ENCODE measurements around the gene ATOH1.

DNA sequence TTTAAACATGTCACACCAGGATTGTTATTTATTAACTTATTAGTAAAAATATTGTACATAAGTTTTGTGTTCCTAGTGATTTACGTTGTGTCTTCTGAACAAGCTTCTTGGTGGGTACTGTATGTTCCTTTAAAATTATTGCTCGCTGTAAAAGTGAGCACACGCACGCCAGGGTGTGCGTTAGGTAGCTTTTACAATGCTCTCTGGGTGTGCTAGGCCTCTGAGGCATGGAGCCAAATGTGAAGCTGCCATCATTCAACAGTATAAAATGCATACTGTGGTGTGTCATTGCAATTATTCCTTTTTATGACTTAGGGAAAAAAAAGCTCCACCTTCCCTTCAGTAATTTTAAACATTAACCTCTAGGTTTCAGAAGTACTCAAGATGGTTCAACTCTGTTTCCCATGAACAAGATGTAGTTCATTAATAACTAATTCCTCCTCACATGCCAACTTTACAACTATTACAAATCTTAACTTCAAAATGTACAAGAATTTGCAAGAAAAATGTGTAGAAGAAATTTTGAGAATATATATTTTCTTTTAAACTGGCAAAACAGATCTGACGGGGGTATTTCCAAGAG lies 42.4 kb downstream of the ATOH1 start:
- TF ChIP-seq, protein P1, sequence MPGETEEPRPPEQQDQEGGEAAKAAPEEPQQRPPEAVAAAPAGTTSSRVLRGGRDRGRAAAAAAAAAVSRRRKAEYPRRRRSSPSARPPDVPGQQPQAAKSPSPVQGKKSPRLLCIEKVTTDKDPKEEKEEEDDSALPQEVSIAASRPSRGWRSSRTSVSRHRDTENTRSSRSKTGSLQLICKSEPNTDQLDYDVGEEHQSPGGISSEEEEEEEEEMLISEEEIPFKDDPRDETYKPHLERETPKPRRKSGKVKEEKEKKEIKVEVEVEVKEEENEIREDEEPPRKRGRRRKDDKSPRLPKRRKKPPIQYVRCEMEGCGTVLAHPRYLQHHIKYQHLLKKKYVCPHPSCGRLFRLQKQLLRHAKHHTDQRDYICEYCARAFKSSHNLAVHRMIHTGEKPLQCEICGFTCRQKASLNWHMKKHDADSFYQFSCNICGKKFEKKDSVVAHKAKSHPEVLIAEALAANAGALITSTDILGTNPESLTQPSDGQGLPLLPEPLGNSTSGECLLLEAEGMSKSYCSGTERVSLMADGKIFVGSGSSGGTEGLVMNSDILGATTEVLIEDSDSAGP (CRISPR knock-in tag; IDR thresholded peaks at IDR 0.05; ENCODE audit: borderline replicate concordance): no peak
- no peak for TF ChIP-seq SMC3 (IDR thresholded peaks at IDR 0.05; ENCODE audit: low read length)
- TF ChIP-seq, protein P2, sequence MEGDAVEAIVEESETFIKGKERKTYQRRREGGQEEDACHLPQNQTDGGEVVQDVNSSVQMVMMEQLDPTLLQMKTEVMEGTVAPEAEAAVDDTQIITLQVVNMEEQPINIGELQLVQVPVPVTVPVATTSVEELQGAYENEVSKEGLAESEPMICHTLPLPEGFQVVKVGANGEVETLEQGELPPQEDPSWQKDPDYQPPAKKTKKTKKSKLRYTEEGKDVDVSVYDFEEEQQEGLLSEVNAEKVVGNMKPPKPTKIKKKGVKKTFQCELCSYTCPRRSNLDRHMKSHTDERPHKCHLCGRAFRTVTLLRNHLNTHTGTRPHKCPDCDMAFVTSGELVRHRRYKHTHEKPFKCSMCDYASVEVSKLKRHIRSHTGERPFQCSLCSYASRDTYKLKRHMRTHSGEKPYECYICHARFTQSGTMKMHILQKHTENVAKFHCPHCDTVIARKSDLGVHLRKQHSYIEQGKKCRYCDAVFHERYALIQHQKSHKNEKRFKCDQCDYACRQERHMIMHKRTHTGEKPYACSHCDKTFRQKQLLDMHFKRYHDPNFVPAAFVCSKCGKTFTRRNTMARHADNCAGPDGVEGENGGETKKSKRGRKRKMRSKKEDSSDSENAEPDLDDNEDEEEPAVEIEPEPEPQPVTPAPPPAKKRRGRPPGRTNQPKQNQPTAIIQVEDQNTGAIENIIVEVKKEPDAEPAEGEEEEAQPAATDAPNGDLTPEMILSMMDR (CRISPR knock-in tag; IDR thresholded peaks at IDR 0.05): no peak
- TF ChIP-seq, protein P3, sequence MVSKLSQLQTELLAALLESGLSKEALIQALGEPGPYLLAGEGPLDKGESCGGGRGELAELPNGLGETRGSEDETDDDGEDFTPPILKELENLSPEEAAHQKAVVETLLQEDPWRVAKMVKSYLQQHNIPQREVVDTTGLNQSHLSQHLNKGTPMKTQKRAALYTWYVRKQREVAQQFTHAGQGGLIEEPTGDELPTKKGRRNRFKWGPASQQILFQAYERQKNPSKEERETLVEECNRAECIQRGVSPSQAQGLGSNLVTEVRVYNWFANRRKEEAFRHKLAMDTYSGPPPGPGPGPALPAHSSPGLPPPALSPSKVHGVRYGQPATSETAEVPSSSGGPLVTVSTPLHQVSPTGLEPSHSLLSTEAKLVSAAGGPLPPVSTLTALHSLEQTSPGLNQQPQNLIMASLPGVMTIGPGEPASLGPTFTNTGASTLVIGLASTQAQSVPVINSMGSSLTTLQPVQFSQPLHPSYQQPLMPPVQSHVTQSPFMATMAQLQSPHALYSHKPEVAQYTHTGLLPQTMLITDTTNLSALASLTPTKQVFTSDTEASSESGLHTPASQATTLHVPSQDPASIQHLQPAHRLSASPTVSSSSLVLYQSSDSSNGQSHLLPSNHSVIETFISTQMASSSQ (IDR thresholded peaks at IDR 0.05; ENCODE audit: low read depth): no peak
- TF ChIP-seq, protein P3 (CRISPR knock-in tag; IDR thresholded peaks at IDR 0.05; ENCODE audit: borderline replicate concordance): no peak
- TF ChIP-seq, protein P4, sequence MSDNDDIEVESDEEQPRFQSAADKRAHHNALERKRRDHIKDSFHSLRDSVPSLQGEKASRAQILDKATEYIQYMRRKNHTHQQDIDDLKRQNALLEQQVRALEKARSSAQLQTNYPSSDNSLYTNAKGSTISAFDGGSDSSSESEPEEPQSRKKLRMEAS (IDR thresholded peaks at IDR 0.05): no peak

Measured in HepG2 (cell line).